ENCODE measurements around the gene RAB37. TPM values are rescaled to one million over a fixed set of nuclear protein-coding genes. Genes with fewer than 3 reads are reported as not detected.

Gene RAB37
- total RNA-seq, 1 experiment from 2014 or later = 2.5 TPM

DNA sequence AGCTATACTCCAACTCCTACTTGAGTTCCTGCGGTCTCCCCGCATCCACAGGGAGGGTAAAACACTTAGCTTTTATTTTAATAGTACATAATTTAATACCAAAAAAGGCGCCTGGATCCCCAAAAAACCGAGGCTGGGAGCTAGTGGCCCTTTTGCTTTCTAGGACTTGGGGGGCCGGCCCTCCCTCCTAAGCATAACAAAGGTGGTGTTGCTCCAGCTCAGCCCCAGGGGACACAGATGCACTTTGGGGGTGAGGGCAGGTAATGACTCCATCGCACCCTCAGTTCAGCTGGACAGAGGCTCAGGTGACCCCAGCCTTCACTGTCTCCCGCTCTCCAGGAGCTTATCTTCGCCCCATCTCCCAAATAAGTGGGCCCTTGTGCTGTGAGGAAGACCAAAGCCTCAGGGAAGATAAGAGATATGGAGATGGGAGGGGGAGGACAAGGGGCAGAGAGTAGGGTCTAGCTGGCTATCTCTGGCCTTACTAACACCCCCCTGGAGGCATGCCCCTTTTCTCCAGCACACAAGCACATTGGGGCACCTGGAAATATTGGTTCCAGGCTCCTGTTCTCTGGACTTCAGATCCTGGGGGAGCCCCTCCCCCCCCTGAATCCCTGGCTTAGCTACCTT lies 8.6 kb downstream of the RAB37 start:
- Histone ChIP-seq H3K27me3 (ENCODE audit: insufficient read depth, low read length) (no peaks in the 10 kb centered on the region), H4K91ac (ENCODE audit: insufficient read length, low read depth, low read length) (no peak overlapping the region), H3T11ph (ENCODE audit: low read length) (no peak overlapping the region), H2BK12ac (ENCODE audit: insufficient read length, low read depth, low read length) (no peak overlapping the region), H3K23me2 (ENCODE audit: insufficient read length, low read depth, low read length, poor library complexity, severe bottlenecking) (peaks cover 9% of the 10 kb centered on the region), H3K4me1 (ENCODE audit: insufficient read depth, low read length) (peaks cover 15% of the 10 kb centered on the region), H4K20me1 (ENCODE audit: control insufficient read depth, insufficient read depth, insufficient read length) (no peaks in the 10 kb centered on the region), H3K56ac (ENCODE audit: insufficient read length, low read depth, low read length) (no peak overlapping the region), H2AK5ac (ENCODE audit: insufficient read length, low read length) (no peak overlapping the region), H3K79me1 (ENCODE audit: insufficient read depth, low read depth, low read length, poor library complexity, severe bottlenecking) (no peaks in the 10 kb centered on the region), H3K9me3 (ENCODE audit: control insufficient read depth, low read depth, low read length) (no peaks in the 10 kb centered on the region), H4K5ac (ENCODE audit: insufficient read length, low read depth, low read length) (no peak overlapping the region), H2BK5ac (ENCODE audit: insufficient read length, low read length) (no peak overlapping the region), H3K4me2 (ENCODE audit: insufficient read depth, insufficient read length, low read length) (peak overlapping the region; percentile 56), H3K4ac (ENCODE audit: low read depth, low read length) (no peak overlapping the region), H3K14ac (ENCODE audit: insufficient read depth, low read length) (no peak overlapping the region), H3K23ac (ENCODE audit: insufficient read length, low read depth, low read length) (no peak overlapping the region), H2AFZ (ENCODE audit: low read length) (no peak overlapping the region), H3K27ac (ENCODE audit: insufficient read length, low read depth, low read length) (no peak overlapping the region), H3K18ac (ENCODE audit: insufficient read length, low read depth, low read length) (no peak overlapping the region), H2BK20ac (ENCODE audit: low read depth, low read length, poor library complexity, severe bottlenecking) (no peak overlapping the region), H2BK120ac (ENCODE audit: low read depth, low read length, poor library complexity, severe bottlenecking) (no peak overlapping the region), H2BK15ac (ENCODE audit: low read depth, low read length) (no peak overlapping the region), H3K79me2 (ENCODE audit: insufficient read depth, low read length) (peaks cover 6% of the 10 kb centered on the region; the same call in 1 of the 2 replicates), H4K8ac (replicated peaks; ENCODE audit: insufficient read length, low read depth, low read length) (no peak overlapping the region), H3K9ac (ENCODE audit: extremely low read depth, insufficient read length, low read length) (no peak overlapping the region)
- TF ChIP-seq, protein P1, sequence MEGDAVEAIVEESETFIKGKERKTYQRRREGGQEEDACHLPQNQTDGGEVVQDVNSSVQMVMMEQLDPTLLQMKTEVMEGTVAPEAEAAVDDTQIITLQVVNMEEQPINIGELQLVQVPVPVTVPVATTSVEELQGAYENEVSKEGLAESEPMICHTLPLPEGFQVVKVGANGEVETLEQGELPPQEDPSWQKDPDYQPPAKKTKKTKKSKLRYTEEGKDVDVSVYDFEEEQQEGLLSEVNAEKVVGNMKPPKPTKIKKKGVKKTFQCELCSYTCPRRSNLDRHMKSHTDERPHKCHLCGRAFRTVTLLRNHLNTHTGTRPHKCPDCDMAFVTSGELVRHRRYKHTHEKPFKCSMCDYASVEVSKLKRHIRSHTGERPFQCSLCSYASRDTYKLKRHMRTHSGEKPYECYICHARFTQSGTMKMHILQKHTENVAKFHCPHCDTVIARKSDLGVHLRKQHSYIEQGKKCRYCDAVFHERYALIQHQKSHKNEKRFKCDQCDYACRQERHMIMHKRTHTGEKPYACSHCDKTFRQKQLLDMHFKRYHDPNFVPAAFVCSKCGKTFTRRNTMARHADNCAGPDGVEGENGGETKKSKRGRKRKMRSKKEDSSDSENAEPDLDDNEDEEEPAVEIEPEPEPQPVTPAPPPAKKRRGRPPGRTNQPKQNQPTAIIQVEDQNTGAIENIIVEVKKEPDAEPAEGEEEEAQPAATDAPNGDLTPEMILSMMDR (conservative IDR thresholded peaks at IDR 0.05) = no peak
- Mint-ChIP-seq H3K27ac (no peak overlapping the region; a peak in 1 of 7 replicates), H3K4me1 (peaks cover 40% of the 10 kb centered on the region in 2 experiments), H3K9me3 (no peaks in the 10 kb centered on the region), H3K36me3 (ENCODE audit: insufficient read depth in 1 of 3, low read depth in 3 of 3) (peaks cover 0 to 8% (median under 1%) of the 10 kb centered on the region in 3 experiments; a peak in 3 of 7 replicates), H3K4me3 (no peak overlapping the region; a peak in 1 of 5 replicates), H3K27me3 (ENCODE audit: low read depth) (peaks cover 11% of the 10 kb centered on the region)
- DNase-seq = peak; percentile 27
- no CpG with 5 or more reads among the region's 8 CpGs for WGBS (ENCODE audit: extremely low coverage, insufficient read length, low lambda C conversion rate)

All from H9 (cell line).